ENCODE data around the gene SLC16A10. TPM values are rescaled to one million over a fixed set of nuclear protein-coding genes. Genes with fewer than 3 reads are reported as not detected.
A peak's percentile ranks its signal among the peaks of the same experiment; 100 is the strongest.

The SLC16A10 gene
- total RNA-seq, 1 donor from 2014 or later = 11.9 TPM

DNA sequence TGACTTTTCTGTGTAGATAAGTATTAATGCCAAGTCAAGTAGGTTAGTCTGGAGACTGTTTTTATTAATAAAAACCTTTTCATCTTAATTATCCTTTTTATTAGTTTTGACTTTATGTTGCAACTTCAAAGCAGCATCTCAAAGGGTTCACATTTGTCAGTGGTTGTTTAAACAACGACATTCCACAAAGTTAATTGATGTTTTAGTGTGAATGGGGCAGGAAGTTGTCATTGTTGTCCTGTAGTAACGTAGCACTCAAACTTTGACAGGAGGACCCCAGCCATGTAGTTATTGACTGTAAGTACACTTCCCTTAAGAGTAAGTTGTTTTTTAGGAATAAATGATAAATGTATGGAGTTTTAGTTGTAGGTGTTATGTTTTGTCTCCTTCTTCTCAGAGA is 11.3 kb downstream of the SLC16A10 start:
- Histone ChIP-seq H3K4me3 (no peak overlapping the region), H3K27me3 (ENCODE audit: low read depth) (no peaks in the 10 kb centered on the region), H3K9me3 (no peaks in the 10 kb centered on the region), H3K27ac (no peak overlapping the region), H3K36me3 (no peaks in the 10 kb centered on the region), H3K4me1 (no peaks in the 10 kb centered on the region)
- TF ChIP-seq, protein P1, sequence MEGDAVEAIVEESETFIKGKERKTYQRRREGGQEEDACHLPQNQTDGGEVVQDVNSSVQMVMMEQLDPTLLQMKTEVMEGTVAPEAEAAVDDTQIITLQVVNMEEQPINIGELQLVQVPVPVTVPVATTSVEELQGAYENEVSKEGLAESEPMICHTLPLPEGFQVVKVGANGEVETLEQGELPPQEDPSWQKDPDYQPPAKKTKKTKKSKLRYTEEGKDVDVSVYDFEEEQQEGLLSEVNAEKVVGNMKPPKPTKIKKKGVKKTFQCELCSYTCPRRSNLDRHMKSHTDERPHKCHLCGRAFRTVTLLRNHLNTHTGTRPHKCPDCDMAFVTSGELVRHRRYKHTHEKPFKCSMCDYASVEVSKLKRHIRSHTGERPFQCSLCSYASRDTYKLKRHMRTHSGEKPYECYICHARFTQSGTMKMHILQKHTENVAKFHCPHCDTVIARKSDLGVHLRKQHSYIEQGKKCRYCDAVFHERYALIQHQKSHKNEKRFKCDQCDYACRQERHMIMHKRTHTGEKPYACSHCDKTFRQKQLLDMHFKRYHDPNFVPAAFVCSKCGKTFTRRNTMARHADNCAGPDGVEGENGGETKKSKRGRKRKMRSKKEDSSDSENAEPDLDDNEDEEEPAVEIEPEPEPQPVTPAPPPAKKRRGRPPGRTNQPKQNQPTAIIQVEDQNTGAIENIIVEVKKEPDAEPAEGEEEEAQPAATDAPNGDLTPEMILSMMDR (IDR thresholded peaks at IDR 0.05) = no peak
- intact Hi-C loops (cut with DNase I) = no loop called here
- no peak for DNase-seq
- ATAC-seq = no peak

DNA sequence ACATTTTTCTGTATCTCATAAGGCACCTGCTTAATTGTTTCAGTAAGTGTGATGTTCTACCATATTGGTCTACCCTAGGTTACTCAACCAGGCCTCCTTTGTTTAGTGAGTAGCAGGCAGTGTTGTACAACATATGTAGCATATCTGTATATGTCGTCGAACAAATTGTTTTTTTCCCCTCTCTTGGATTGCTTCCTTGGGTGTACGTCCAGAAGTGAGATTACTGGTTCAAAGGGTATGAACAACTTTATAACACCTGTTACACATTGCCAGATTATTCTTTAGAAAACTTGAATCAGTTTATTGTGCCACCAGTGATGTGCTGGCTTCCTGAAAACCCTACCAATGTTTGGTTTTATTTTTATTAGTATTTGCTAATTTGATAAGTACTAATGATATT is 14.7 kb downstream of the SLC16A10 start:
- H3K4me3 ChIP-seq = no peak overlapping the region
- DNase-seq (no peak), ATAC-seq (no peak)
- H3K27me3 ChIP-seq (ENCODE audit: low read depth) = no peaks in the 10 kb centered on the region
- H3K4me1 ChIP-seq = peaks cover 7% of the 10 kb centered on the region
- no peaks in the 10 kb centered on the region for H3K9me3 ChIP-seq
- intact Hi-C loops (cut with DNase I) = no loop called here
- TF ChIP-seq, protein P1 (IDR thresholded peaks at IDR 0.05) = no peak
- no peaks in the 10 kb centered on the region for H3K36me3 ChIP-seq
- no peak overlapping the region for H3K27ac ChIP-seq

DNA sequence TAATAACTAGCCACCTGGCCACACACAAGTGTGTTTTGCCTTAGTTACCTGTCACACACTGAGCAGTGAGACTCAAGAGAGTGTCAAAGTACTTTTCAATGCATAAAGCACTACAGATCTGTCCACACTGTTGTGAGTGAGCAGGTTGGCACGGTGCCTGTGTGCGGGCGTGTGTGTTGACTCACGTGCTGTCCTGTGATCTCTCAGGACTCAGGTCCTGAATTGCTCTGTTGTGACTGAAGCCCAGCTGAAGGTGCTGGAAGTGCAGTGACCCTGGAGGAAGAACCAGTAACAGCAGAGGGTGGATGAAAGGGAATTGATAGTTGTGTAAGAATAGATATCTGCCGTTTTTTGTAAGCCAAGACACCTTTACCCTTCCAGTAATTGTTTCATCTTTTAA is 18.3 kb downstream of the SLC16A10 start:
- intact Hi-C loops (cut with DNase I) = no loop called here
- Histone ChIP-seq H3K27me3 (ENCODE audit: low read depth) (no peaks in the 10 kb centered on the region), H3K36me3 (no peaks in the 10 kb centered on the region), H3K4me3 (no peak overlapping the region), H3K9me3 (peaks cover 8% of the 10 kb centered on the region), H3K27ac (no peak overlapping the region), H3K4me1 (peaks cover 7% of the 10 kb centered on the region)
- DNase-seq (peak; percentile 85), ATAC-seq (peak; percentile 85 to 90)
- TF ChIP-seq, protein P1 (IDR thresholded peaks at IDR 0.05) = no peak

GRCh38 chr6:111107589-111107988 is 20.3 kb downstream of the SLC16A10 start:
- peaks cover 8% of the 10 kb centered on the region for H3K9me3 ChIP-seq
- H3K4me3 ChIP-seq = no peak overlapping the region
- ATAC-seq (no peak), DNase-seq (no peak)
- intact Hi-C loops (cut with DNase I) = no loop called here
- H3K36me3 ChIP-seq = no peaks in the 10 kb centered on the region
- H3K27ac ChIP-seq = no peak overlapping the region
- peaks cover 7% of the 10 kb centered on the region for H3K4me1 ChIP-seq
- H3K27me3 ChIP-seq (ENCODE audit: low read depth) = no peaks in the 10 kb centered on the region
- TF ChIP-seq, protein P1 (IDR thresholded peaks at IDR 0.05) = no peak

- peaks cover 12% of the 10 kb centered on the region for H3K4me1 ChIP-seq
- H3K27ac ChIP-seq = no peak overlapping the region
- TF ChIP-seq, protein P1 (IDR thresholded peaks at IDR 0.05) = no peak
- intact Hi-C loops (cut with DNase I) = no loop called here
- H3K36me3 ChIP-seq = no peaks in the 10 kb centered on the region
- no peaks in the 10 kb centered on the region for H3K27me3 ChIP-seq (ENCODE audit: low read depth)
- ATAC-seq (no peak), DNase-seq (no peak)
- H3K9me3 ChIP-seq = peaks cover 8% of the 10 kb centered on the region
- H3K4me3 ChIP-seq = no peak overlapping the region
Observed at GRCh38 chr6:111110036-111110435, 22.7 kb downstream of the SLC16A10 start.
